Cardiac muscle cell (in vitro differentiated cells and primary cell): Measurements from ENCODE around the gene CAMK1G. TPM values are rescaled to one million over a fixed set of nuclear protein-coding genes. Genes with fewer than 3 reads are reported as not detected.

ENCODE experiments used
- DNase-seq, 2 donors: peaks; one replicate each; pipeline versions ENCODE4 v3.0.0 to v3.0.0-alpha.2; 2010 to 2017; ENCODE audit warnings: low read depth in 1 of 2, low spot score in 1 of 2
- H3K27ac ChIP-seq: fragments of 200-600 bp; sonication (generic); 2 replicates; pipeline ENCODE4 v1.5.1; 2016
- H3K27me3 ChIP-seq: fragments of 200-600 bp; sonication (generic); 2 replicates; pipeline ENCODE4 v1.6.0; 2016; ENCODE audit warnings: control low read depth
- H3K36me3 ChIP-seq: fragments of 200-600 bp; sonication (generic); 2 replicates; pipeline ENCODE4 v1.5.1; 2016; ENCODE audit warnings: control low read depth
- H3K4me1 ChIP-seq: fragments of 200-600 bp; sonication (generic); 2 replicates; pipeline ENCODE4 v1.8.1; 2017; ENCODE audit warnings: low read depth, mild to moderate bottlenecking, mixed run types
- H3K4me3 ChIP-seq: fragments of 200-600 bp; sonication (generic); 2 replicates; pipeline ENCODE4 v1.5.1; 2016; ENCODE audit warnings: mild to moderate bottlenecking
- H3K9me3 ChIP-seq: fragments of 200-600 bp; sonication (generic); 2 replicates; pipeline ENCODE4 v1.5.1; 2017; ENCODE audit warnings: low read depth, mild to moderate bottlenecking, control low read depth
- CTCF ChIP-seq: IDR thresholded peaks from 2 replicates; pipeline ENCODE4 v1.5.1; 2012; ENCODE audit warnings: low read depth, mild to moderate bottlenecking, low read length
- polyA plus RNA-seq: library from polyadenylated mRNA; unstranded; fragments of >200 nt; fragmentation: Nextera tagmentation; extraction: Ambion mirVana; gene quantifications from 2 replicates; pipeline ENCODE4 v1.2.1, GENCODE V29; 2016
- total RNA-seq: library from RNA; depleted of rRNA; stranded (reverse); fragments of >200 nt; gene quantifications from 2 replicates; pipeline ENCODE4 v1.2.3, GENCODE V29; 2016

Gene CAMK1G
- total and polyA plus RNA-seq, 2 experiments from 2014 or later = 5.0 to 8.5 TPM

- Histone ChIP-seq H3K4me3 (no peak overlapping the region), H3K27me3 (no peaks in the 10 kb centered on the region), H3K36me3 (no peaks in the 10 kb centered on the region), H3K9me3 (no peaks in the 10 kb centered on the region), H3K27ac (no peak overlapping the region), H3K4me1 (no peaks in the 10 kb centered on the region)
- DNase-seq = peak; percentile 87 to 94
- TF ChIP-seq CTCF = peak; percentile 78
Measured at GRCh38 chr1:209565759-209566678, 17.5 kb upstream of the CAMK1G start.

- peak; percentile 20 to 41 for DNase-seq
- TF ChIP-seq CTCF = no peak
- Histone ChIP-seq H3K4me3 (no peak overlapping the region), H3K27ac (no peak overlapping the region), H3K4me1 (no peaks in the 10 kb centered on the region), H3K36me3 (no peaks in the 10 kb centered on the region), H3K9me3 (no peaks in the 10 kb centered on the region), H3K27me3 (no peaks in the 10 kb centered on the region)
Measured at GRCh38 chr1:209567698-209568175, 15.8 kb upstream of the CAMK1G start.

DNA sequence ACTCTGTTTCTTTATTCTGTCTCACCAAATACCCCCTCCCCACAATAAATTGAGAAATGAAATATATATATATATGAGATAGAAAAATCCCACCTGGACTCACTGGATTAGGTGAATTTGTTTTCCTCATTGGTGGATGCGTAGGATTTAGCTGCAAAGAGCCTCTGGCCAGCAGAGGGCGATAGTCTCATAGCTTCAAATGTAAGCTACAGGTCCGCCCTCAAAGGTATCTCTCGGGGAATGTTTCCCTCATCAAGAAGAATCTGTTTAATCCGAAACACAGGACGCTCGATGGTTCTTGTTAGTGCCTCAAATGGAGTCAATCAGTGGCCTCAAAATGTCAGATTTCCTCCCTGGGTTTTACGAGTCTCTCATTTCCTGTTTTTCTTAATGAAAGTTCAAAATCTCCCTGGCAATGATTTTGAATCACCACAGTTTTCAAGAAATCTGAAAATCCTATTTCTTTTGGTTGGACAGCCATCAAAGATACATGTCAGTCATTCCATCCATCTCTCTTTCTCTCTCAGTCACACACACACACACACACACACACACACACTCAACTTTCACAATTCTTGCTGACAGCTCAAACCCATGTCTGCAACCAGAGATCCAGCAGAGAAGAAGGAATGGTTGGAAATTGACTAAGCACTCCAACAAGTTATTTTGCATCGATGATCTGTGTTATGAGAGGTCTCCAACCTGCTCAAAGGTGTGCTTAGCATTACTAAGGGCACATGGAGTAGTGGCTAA lies 13.9 kb upstream of the CAMK1G start:
- Histone ChIP-seq H3K4me1 (no peaks in the 10 kb centered on the region), H3K36me3 (no peaks in the 10 kb centered on the region), H3K9me3 (no peaks in the 10 kb centered on the region), H3K4me3 (no peak overlapping the region), H3K27me3 (no peaks in the 10 kb centered on the region), H3K27ac (no peak overlapping the region)
- peak; percentile 97 for TF ChIP-seq CTCF
- DNase-seq = peak; percentile 86 to 92

GRCh38 chr1:209570743-209571142 lies 12.8 kb upstream of the CAMK1G start:
- no peak for TF ChIP-seq CTCF
- no peak overlapping the region for H3K4me3 ChIP-seq
- H3K9me3 ChIP-seq = no peaks in the 10 kb centered on the region
- H3K27ac ChIP-seq = no peak overlapping the region
- H3K27me3 ChIP-seq = no peaks in the 10 kb centered on the region
- no peaks in the 10 kb centered on the region for H3K36me3 ChIP-seq
- DNase-seq = no peak
- no peaks in the 10 kb centered on the region for H3K4me1 ChIP-seq

GRCh38 chr1:209576392-209577197 lies 6.9 kb upstream of the CAMK1G start:
- H3K4me1 ChIP-seq = no peaks in the 10 kb centered on the region
- no peaks in the 10 kb centered on the region for H3K36me3 ChIP-seq
- no peak overlapping the region for H3K4me3 ChIP-seq
- TF ChIP-seq CTCF = peak; percentile 97
- H3K27ac ChIP-seq = no peak overlapping the region
- peaks cover 3% of the 10 kb centered on the region for H3K27me3 ChIP-seq
- DNase-seq = peak; percentile 73 to 89
- no peaks in the 10 kb centered on the region for H3K9me3 ChIP-seq
